HCT116 (cell line): ENCODE results near the gene IPO13. TPM values are rescaled to one million over a fixed set of nuclear protein-coding genes. Genes with fewer than 3 reads are reported as not detected.

ENCODE experiments used
- ATAC-seq: fragments of 200-7000 bp; cut with Tn5 transposase; 2 replicates; pipeline ENCODE4 v1.9.1; 2020; ENCODE audit warnings: mild to moderate bottlenecking, moderate library complexity
- BruUV-seq: library from RNA; stranded (reverse); fragments of 400-500 nt; replicated peaks from 2 replicates; lab custom pipeline; 2021; lab: Mats Ljungman, UMichigan
- CTCF ChIA-PET: fragments of 300-600 bp; sonication (Branson Sonifier 250); formaldehyde crosslinking; loops from one replicate; lab custom pipeline; 2021; ENCODE audit warnings: antibody characterized with exemption; lab: Charles Lee
- POLR2A ChIA-PET: fragments of 300-600, 350-600 bp; sonication (Branson Sonifier 250); formaldehyde crosslinking; loops from one replicate; lab custom pipeline; 2021; ENCODE audit warnings: antibody characterized with exemption; lab: Charles Lee
- RAD21 ChIA-PET, 2 experiments: fragments of 300-600 bp; sonication (Branson Sonifier 250); formaldehyde crosslinking; loops; one replicate each; lab custom pipeline; 2023; ENCODE audit warnings: low total read pairs in 2 of 2; ENCODE audit not compliant: uncharacterized antibody in 2 of 2, unreplicated experiment in 2 of 2, low non-redundant PET in 1 of 2; lab: Charles Lee
- DNase-seq: peaks from one replicate; pipeline ENCODE4 v3.0.0-alpha.2; 2010; ENCODE audit warnings: low read depth, low spot score
- H2AFZ ChIP-seq: fragments of 200-600 bp; shearing (Covaris generic), sonication (generic); 2 replicates; pipeline ENCODE4 v1.6.1; 2017; ENCODE audit warnings: low read depth, mixed run types, mixed read lengths, antibody characterized with exemption, low read length; ENCODE audit not compliant: poor library complexity, severe bottlenecking
- H3K27ac ChIP-seq: 2 replicates; pipeline ENCODE4 v1.5.1; 2012; ENCODE audit warnings: low read depth, low read length
- H3K27me3 ChIP-seq: fragments of 200-600 bp; sonication (generic); 2 replicates; pipeline ENCODE4 v1.6.1; 2016; ENCODE audit warnings: mixed run types, low read length, mixed read lengths; ENCODE audit not compliant: insufficient read depth
- H3K36me3 ChIP-seq, 2 experiments: fragments of 200-500 bp in 1 of 2; fragments of 200-600 bp in 1 of 2; sonication (Bioruptor generic) in 1 of 2; sonication (generic) in 1 of 2; 2 replicates each; pipeline versions ENCODE4 v1.5.1 to v1.6.1; 2014 to 2016; ENCODE audit warnings: low read length in 2 of 2, inconsistent platforms in 1 of 2, mixed read lengths in 1 of 2, mixed run types in 1 of 2; ENCODE audit not compliant: insufficient read depth in 2 of 2, control insufficient read depth in 1 of 2
- H3K4me1 ChIP-seq, 2 experiments: fragments of 200-600 bp in 1 of 2; sonication (generic) in 1 of 2; 2 replicates each; pipeline versions ENCODE4 v1.5.1 to v1.6.1; 2012 to 2017; ENCODE audit warnings: low read length in 2 of 2, inconsistent platforms in 1 of 2, mild to moderate bottlenecking in 1 of 2, mixed read lengths in 1 of 2, mixed run types in 1 of 2, moderate library complexity in 1 of 2; ENCODE audit not compliant: insufficient read depth in 2 of 2, control insufficient read depth in 1 of 2
- H3K4me2 ChIP-seq: fragments of 200-600 bp; sonication (generic); 2 replicates; pipeline ENCODE4 v1.6.1; 2017; ENCODE audit warnings: mixed run types, low read length, mixed read lengths
- H3K4me3 ChIP-seq, 2 experiments: fragments of 200-600 bp in 1 of 2; sonication (generic) in 1 of 2; replicated peaks in 1 of 2; 2 replicates each; pipeline ENCODE4 v1.5.1; 2011 to 2016; ENCODE audit warnings: low read length in 2 of 2, control low read depth in 1 of 2, low read depth in 1 of 2, mild to moderate bottlenecking in 1 of 2, mixed read lengths in 1 of 2, mixed run types in 1 of 2
- H3K79me2 ChIP-seq: fragments of 200-600 bp; sonication (generic); 2 replicates; pipeline ENCODE4 v1.6.1; 2017; ENCODE audit warnings: mild to moderate bottlenecking, mixed run types, low read length, moderate library complexity, mixed read lengths; ENCODE audit not compliant: insufficient read depth
- H3K9ac ChIP-seq: fragments of 200-600 bp; sonication (generic); 2 replicates; pipeline ENCODE4 v1.6.1; 2016; ENCODE audit warnings: low read length, mixed read lengths
- H3K9me2 ChIP-seq: fragments of 200-600 bp; sonication (generic), shearing (Covaris generic); 2 replicates; pipeline ENCODE4 v1.6.1; 2017; ENCODE audit warnings: mixed run types, mild to moderate bottlenecking, moderate library complexity; ENCODE audit not compliant: insufficient read depth
- H3K9me3 ChIP-seq, 2 experiments: fragments of 200-500 bp in 1 of 2; fragments of 200-600 bp in 1 of 2; sonication (Bioruptor generic) in 1 of 2; sonication (generic) in 1 of 2; 2 replicates each; pipeline ENCODE4 v1.6.1; 2014 to 2017; ENCODE audit warnings: low read length in 2 of 2, mixed read lengths in 2 of 2, inconsistent platforms in 1 of 2, low read depth in 1 of 2, mild to moderate bottlenecking in 1 of 2, mixed run types in 1 of 2, moderate library complexity in 1 of 2; ENCODE audit not compliant: control insufficient read depth in 1 of 2, insufficient read depth in 1 of 2
- H4K20me1 ChIP-seq: fragments of 200-600 bp; sonication (generic), shearing (Covaris generic); 2 replicates; pipeline ENCODE4 v1.6.1; 2017; ENCODE audit warnings: mixed run types, mild to moderate bottlenecking, moderate library complexity; ENCODE audit not compliant: insufficient read depth
- CTCF ChIP-seq, 3 experiments: fragments of 200-600 bp in 1 of 3; sonication (generic) in 1 of 3; IDR thresholded peaks in 2 of 3; conservative IDR thresholded peaks in 1 of 3; 2 replicates each; pipeline ENCODE4 v1.5.1; 2012 to 2017; ENCODE audit warnings: low read depth in 2 of 3, low read length in 2 of 3, antibody characterized with exemption in 1 of 3, borderline replicate concordance in 1 of 3, control low read depth in 1 of 3, mild to moderate bottlenecking in 1 of 3, mixed read lengths in 1 of 3, mixed run types in 1 of 3, moderate library complexity in 1 of 3; ENCODE audit not compliant: insufficient read depth in 1 of 3
- MAX ChIP-seq: IDR thresholded peaks from 2 replicates; pipeline ENCODE4 v1.6.1; 2012
- POLR2A ChIP-seq: IDR thresholded peaks from 2 replicates; pipeline ENCODE4 v1.7.0; 2011; ENCODE audit warnings: borderline replicate concordance; ENCODE audit not compliant: insufficient read depth, insufficient read length; ENCODE audit errors: extremely low read depth
- POLR2AphosphoS5 ChIP-seq: IDR thresholded peaks from 2 replicates; pipeline ENCODE4 v1.6.1; 2011; ENCODE audit warnings: mild to moderate bottlenecking, low read depth, low read length, moderate library complexity
- SRF ChIP-seq: IDR thresholded peaks from 2 replicates; pipeline ENCODE4 v1.6.1; 2012; ENCODE audit warnings: low read depth
- intact Hi-C: fragments of 100-400 bp; cut with micrococcal nuclease; formaldehyde crosslinking; loops from 2 replicates; pipeline ENCODE4 v1.10.0; 2022
- total RNA-seq: library from RNA; stranded (reverse); gene quantifications from one replicate; pipeline ENCODE4 v1.2.1, GENCODE V29; 2021; ENCODE audit not compliant: unreplicated experiment

Gene IPO13
- total RNA-seq, 1 experiment from 2014 or later: 18.7 TPM

- Histone ChIP-seq H3K4me1 (peaks cover 0 to 4% of the 10 kb centered on the region in 2 experiments; a peak in 2 of 4 replicates), H3K9me2 (no peaks in the 10 kb centered on the region), H3K27ac (no peak overlapping the region), H3K36me3 (no peaks in the 10 kb centered on the region), H3K4me3 (no peak overlapping the region), H3K9me3 (no peaks in the 10 kb centered on the region), H2AFZ (no peak overlapping the region), H3K27me3 (no peaks in the 10 kb centered on the region), H4K20me1 (no peaks in the 10 kb centered on the region), H3K79me2 (no peaks in the 10 kb centered on the region), H3K9ac (no peak overlapping the region), H3K4me2 (no peak overlapping the region)
- ATAC-seq (no peak), DNase-seq (no peak)
- CTCF ChIA-PET: no interaction called here
- BruUV-seq: no TSS peak
- intact Hi-C loops: no loop called here
- TF ChIP-seq SRF (no peak), CTCF (IDR thresholded peaks at IDR 0.05 in 2 of 3, conservative IDR thresholded peaks at IDR 0.05 in 1 of 3; ENCODE audit: borderline replicate concordance in 1 of 3, insufficient read depth in 1 of 3, low read depth in 2 of 3, low read length in 2 of 3) (peak in 2 of 3 experiments; percentile 39 to 47; a peak in 4 of 6 replicates), POLR2A (no peak), POLR2AphosphoS5 (no peak)
- RAD21 ChIA-PET: no interaction called here
- POLR2A ChIA-PET: no interaction called here
Observed at GRCh38 chr1:44002606-44003157, 55.9 kb downstream of the IPO13 start.

GRCh38 chr1:44008259-44008658 is 61.5 kb downstream of the IPO13 start:
- ChIA-PET POLR2A (no interaction called here), CTCF (no interaction called here), RAD21 (no interaction called here)
- TF ChIP-seq MAX (no peak), CTCF (IDR thresholded peaks at IDR 0.05 in 2 of 3, conservative IDR thresholded peaks at IDR 0.05 in 1 of 3; ENCODE audit: borderline replicate concordance in 1 of 3, insufficient read depth in 1 of 3, low read depth in 2 of 3, low read length in 2 of 3) (no peak)
- Histone ChIP-seq H3K4me1 (peaks cover 7 to 12% of the 10 kb centered on the region in 2 experiments), H3K79me2 (no peaks in the 10 kb centered on the region), H3K27ac (no peak overlapping the region), H3K4me2 (no peak overlapping the region), H3K9ac (no peak overlapping the region), H3K9me3 (no peaks in the 10 kb centered on the region), H3K4me3 (no peak overlapping the region), H2AFZ (no peak overlapping the region), H3K36me3 (no peaks in the 10 kb centered on the region), H3K27me3 (no peaks in the 10 kb centered on the region), H3K9me2 (no peaks in the 10 kb centered on the region), H4K20me1 (no peaks in the 10 kb centered on the region)
- BruUV-seq: no TSS peak
- ATAC-seq (no peak), DNase-seq (no peak)
- intact Hi-C loops: no loop called here
